Endothelial cell of umbilical vein (primary cell): ENCODE data around the gene AMBP.

Experiments
- POLR2AphosphoS5 ChIP-seq: IDR thresholded peaks from 2 replicates; pipeline ENCODE4 v1.6.1; 2012; ENCODE audit warnings: low read depth, mild to moderate bottlenecking, control low read depth, low read length, moderate library complexity; ENCODE audit not compliant: insufficient read depth
- TF ChIP-seq, protein P1 (sequence below), 2 donors: IDR thresholded peaks; 1 replicate in 1 of 2; 2 replicates in 1 of 2; pipeline ENCODE4 v1.5.1; 2011; ENCODE audit warnings: low read length in 2 of 2, mild to moderate bottlenecking in 2 of 2, moderate library complexity in 2 of 2, control low read depth in 1 of 2, inconsistent platforms in 1 of 2, low read depth in 1 of 2; ENCODE audit not compliant: insufficient read depth in 1 of 2; ENCODE audit errors: extremely low read depth in 1 of 2

DNA sequence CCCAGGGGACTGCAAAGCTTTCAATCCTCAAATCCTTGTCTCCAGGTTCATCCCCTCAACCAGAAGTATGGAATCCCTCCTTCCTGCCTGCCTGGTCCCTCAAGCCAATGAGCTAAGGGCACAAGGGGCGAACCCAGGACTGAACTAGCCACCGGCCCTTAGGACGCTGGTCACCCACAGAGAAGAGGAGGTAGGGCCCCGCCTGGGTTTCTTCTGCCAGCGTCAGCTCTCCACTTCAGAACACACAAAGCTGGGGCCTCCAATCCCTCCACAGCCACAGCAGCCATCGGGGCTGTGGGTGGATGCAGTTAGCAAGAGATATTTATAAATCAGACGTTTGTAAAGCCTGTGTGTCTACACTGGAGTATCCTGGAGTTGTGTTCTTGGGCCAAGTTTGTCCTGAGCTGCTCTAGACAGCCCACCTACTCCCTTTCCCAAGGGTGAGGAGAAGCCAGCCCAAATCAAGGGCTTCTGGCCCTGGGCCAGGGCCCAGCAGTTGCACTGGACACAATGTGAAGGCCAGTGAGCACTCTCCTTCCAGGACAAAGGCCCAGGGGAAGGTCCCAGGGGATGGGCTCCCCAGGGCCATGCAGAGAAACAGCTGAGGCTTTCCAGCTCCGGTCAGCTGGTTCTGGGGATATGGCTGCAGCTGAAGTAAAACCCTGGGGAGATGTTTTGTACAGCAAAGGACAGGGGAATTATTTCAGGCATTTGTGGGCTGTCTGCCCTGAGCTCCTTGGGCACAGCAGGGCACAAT, 18.9 kb downstream of the AMBP start:
- TF ChIP-seq, protein P1, sequence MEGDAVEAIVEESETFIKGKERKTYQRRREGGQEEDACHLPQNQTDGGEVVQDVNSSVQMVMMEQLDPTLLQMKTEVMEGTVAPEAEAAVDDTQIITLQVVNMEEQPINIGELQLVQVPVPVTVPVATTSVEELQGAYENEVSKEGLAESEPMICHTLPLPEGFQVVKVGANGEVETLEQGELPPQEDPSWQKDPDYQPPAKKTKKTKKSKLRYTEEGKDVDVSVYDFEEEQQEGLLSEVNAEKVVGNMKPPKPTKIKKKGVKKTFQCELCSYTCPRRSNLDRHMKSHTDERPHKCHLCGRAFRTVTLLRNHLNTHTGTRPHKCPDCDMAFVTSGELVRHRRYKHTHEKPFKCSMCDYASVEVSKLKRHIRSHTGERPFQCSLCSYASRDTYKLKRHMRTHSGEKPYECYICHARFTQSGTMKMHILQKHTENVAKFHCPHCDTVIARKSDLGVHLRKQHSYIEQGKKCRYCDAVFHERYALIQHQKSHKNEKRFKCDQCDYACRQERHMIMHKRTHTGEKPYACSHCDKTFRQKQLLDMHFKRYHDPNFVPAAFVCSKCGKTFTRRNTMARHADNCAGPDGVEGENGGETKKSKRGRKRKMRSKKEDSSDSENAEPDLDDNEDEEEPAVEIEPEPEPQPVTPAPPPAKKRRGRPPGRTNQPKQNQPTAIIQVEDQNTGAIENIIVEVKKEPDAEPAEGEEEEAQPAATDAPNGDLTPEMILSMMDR (IDR thresholded peaks at IDR 0.05; ENCODE audit: extremely low read depth in 1 of 2, insufficient read depth in 1 of 2, low read depth in 1 of 2, low read length in 2 of 2) = no peak
- no peak for TF ChIP-seq POLR2AphosphoS5
